Endothelial cell of umbilical vein (primary cell): Measurements from ENCODE around the gene BIRC5. TPM values are rescaled to one million over a fixed set of nuclear protein-coding genes. Genes with fewer than 3 reads are reported as not detected.

Source experiments
- BruUV-seq: library from RNA; stranded (reverse); fragments of 400-500 nt; replicated peaks from 2 replicates; lab custom pipeline; 2021; lab: Mats Ljungman, UMichigan
- CTCF ChIA-PET: fragments of 300-600, 350-600 bp; sonication (Branson Sonifier 250); formaldehyde crosslinking; loops from one replicate; lab custom pipeline; 2021; ENCODE audit warnings: antibody characterized with exemption, inconsistent platforms; lab: Charles Lee
- POLR2A ChIA-PET: fragments of 300-600, 350-600 bp; sonication (Branson Sonifier 250); formaldehyde crosslinking; loops from one replicate; lab custom pipeline; 2021; ENCODE audit warnings: antibody characterized with exemption, inconsistent platforms; lab: Charles Lee
- DNase-seq: peaks from one replicate; pipeline ENCODE4 v3.0.0-alpha.2; 2011; ENCODE audit warnings: low read depth, low spot score
- FAIRE-seq: peaks from 2 replicates; lab custom pipeline; 2011; peaks lifted over from hg19 to GRCh38; lab: Jason Lieb, UNC
- H2AFZ ChIP-seq: 2 replicates; pipeline ENCODE4 v1.6.0; 2012; ENCODE audit warnings: low read depth, low read length, control low read depth, inconsistent platforms
- H3K27ac ChIP-seq: 2 replicates; pipeline ENCODE4 v1.5.1; 2011; ENCODE audit warnings: low read depth, mild to moderate bottlenecking, control low read depth, low read length, moderate library complexity; ENCODE audit not compliant: insufficient read depth
- H3K27me3 ChIP-seq, 2 experiments: 2 replicates each; pipeline versions ENCODE4 v1.6.0 to v1.6.1; 2011; ENCODE audit warnings: low read length in 2 of 2, mixed read lengths in 1 of 2; ENCODE audit not compliant: control insufficient read depth in 2 of 2, insufficient read depth in 2 of 2
- H3K36me3 ChIP-seq, 2 experiments: 2 replicates in 1 of 2; 3 replicates in 1 of 2; pipeline ENCODE4 v1.5.1; 2011; ENCODE audit warnings: low read length in 2 of 2, mild to moderate bottlenecking in 1 of 2, moderate library complexity in 1 of 2; ENCODE audit not compliant: control insufficient read depth in 2 of 2, insufficient read depth in 2 of 2; ENCODE audit errors: extremely low read depth in 1 of 2
- H3K4me1 ChIP-seq: 3 replicates; pipeline ENCODE4 v1.5.1; 2011; ENCODE audit warnings: mild to moderate bottlenecking, low read length; ENCODE audit not compliant: control insufficient read depth, insufficient read depth; ENCODE audit errors: extremely low read depth
- H3K4me2 ChIP-seq: 2 replicates; pipeline ENCODE4 v1.6.1; 2011; ENCODE audit warnings: low read length, control low read depth, mixed read lengths; ENCODE audit not compliant: insufficient read depth
- H3K4me3 ChIP-seq, 3 experiments: fragments of 200-600 bp in 1 of 3; sonication (generic), shearing (Covaris generic) in 1 of 3; replicated peaks in 1 of 3; 2 replicates each; pipeline ENCODE4 v1.5.1; 2011 to 2016; ENCODE audit warnings: control low read depth in 3 of 3, low read length in 3 of 3, mild to moderate bottlenecking in 2 of 3, inconsistent platforms in 1 of 3, low read depth in 1 of 3, moderate library complexity in 1 of 3; ENCODE audit not compliant: insufficient read depth in 1 of 3
- H3K79me2 ChIP-seq: 2 replicates; pipeline ENCODE4 v1.6.0; 2012; ENCODE audit warnings: low read length, inconsistent platforms; ENCODE audit not compliant: control insufficient read depth, insufficient read depth
- H3K9ac ChIP-seq: replicated peaks from 2 replicates; pipeline ENCODE3; 2011; ENCODE audit warnings: low read length, control low read depth; ENCODE audit not compliant: insufficient read depth; ENCODE audit errors: extremely low read depth
- H3K9me1 ChIP-seq: replicated peaks from 3 replicates; pipeline ENCODE4 v1.6.0; 2011; ENCODE audit warnings: mild to moderate bottlenecking, low read length; ENCODE audit not compliant: control insufficient read depth, insufficient read depth; ENCODE audit errors: extremely low read depth
- H3K9me3 ChIP-seq: replicated peaks from 2 replicates; pipeline ENCODE4 v1.5.1; 2012; ENCODE audit warnings: low read length, inconsistent platforms; ENCODE audit not compliant: control insufficient read depth, insufficient read depth
- H4K20me1 ChIP-seq: replicated peaks from 2 replicates; pipeline ENCODE3; 2011; ENCODE audit warnings: mild to moderate bottlenecking, low read length; ENCODE audit not compliant: control insufficient read depth, insufficient read depth; ENCODE audit errors: extremely low read depth
- EZH2 ChIP-seq: IDR thresholded peaks from 2 replicates; pipeline ENCODE4 v1.6.1; 2012; ENCODE audit warnings: borderline replicate concordance, low read depth, mild to moderate bottlenecking, moderate library complexity, low read length, inconsistent platforms; ENCODE audit not compliant: severe bottlenecking
- FOS ChIP-seq: IDR thresholded peaks from 2 replicates; pipeline ENCODE4 v1.6.1; 2011; ENCODE audit warnings: mild to moderate bottlenecking, low read length, moderate library complexity, borderline replicate concordance; ENCODE audit not compliant: insufficient read depth
- GATA2 ChIP-seq: IDR thresholded peaks from 2 replicates; pipeline ENCODE4 v1.7.0; 2011; ENCODE audit warnings: low read depth, mild to moderate bottlenecking, moderate library complexity, mixed read lengths, low read length; ENCODE audit not compliant: insufficient read length, insufficient read depth
- JUN ChIP-seq: IDR thresholded peaks from 2 replicates; pipeline ENCODE4 v1.6.1; 2011; ENCODE audit warnings: borderline replicate concordance, low read depth; ENCODE audit not compliant: insufficient read length, insufficient read depth
- MYC ChIP-seq: IDR thresholded peaks from one replicate; pipeline ENCODE4 v1.6.1; 2011; ENCODE audit warnings: mild to moderate bottlenecking, low read depth, low read length
- POLR2A ChIP-seq: IDR thresholded peaks from 2 replicates; pipeline ENCODE4 v1.6.1; 2012; ENCODE audit warnings: low read depth, mild to moderate bottlenecking, control low read depth, low read length
- POLR2AphosphoS5 ChIP-seq: IDR thresholded peaks from 2 replicates; pipeline ENCODE4 v1.6.1; 2012; ENCODE audit warnings: low read depth, mild to moderate bottlenecking, control low read depth, low read length, moderate library complexity; ENCODE audit not compliant: insufficient read depth
- dilution Hi-C: fragments of 300-500 bp; cut with MboI; formaldehyde crosslinking; loops from one replicate; pipeline ENCODE4 v1.15.0; 2019; ENCODE audit warnings: low sequenced_read_pairs; ENCODE audit not compliant: extremely low pct_ligation_motif_present
- intact Hi-C: fragments of 100-400 bp; cut with micrococcal nuclease; formaldehyde crosslinking; loops from one replicate; pipeline ENCODE4 v1.10.0; 2022
- polyA plus RNA-seq, 4 experiments: library from polyadenylated mRNA; depleted of rRNA in 3 of 4; stranded (reverse) in 3 of 4; unstranded in 1 of 4; fragments of >200 nt; gene quantifications; 2 replicates each; pipeline versions ENCODE4 v1.2.1 to v1.2.3, GENCODE V29; 2011 to 2012; ENCODE audit warnings: missing spikeins in 1 of 4
- total RNA-seq: library from RNA; stranded (reverse); gene quantifications from 2 replicates; pipeline ENCODE4 v1.2.3, GENCODE V29; 2021
- TF ChIP-seq, protein P1 (sequence below), 2 donors: IDR thresholded peaks; 1 replicate in 1 of 2; 2 replicates in 1 of 2; pipeline ENCODE4 v1.5.1; 2011; ENCODE audit warnings: low read length in 2 of 2, mild to moderate bottlenecking in 2 of 2, moderate library complexity in 2 of 2, control low read depth in 1 of 2, inconsistent platforms in 1 of 2, low read depth in 1 of 2; ENCODE audit not compliant: insufficient read depth in 1 of 2; ENCODE audit errors: extremely low read depth in 1 of 2
- TF ChIP-seq, protein P2 (sequence below): IDR thresholded peaks from 2 replicates; pipeline ENCODE4 v1.6.1; 2011; ENCODE audit not compliant: insufficient read depth, insufficient read length

Gene BIRC5
- total and polyA plus RNA-seq, 2 donors (not counting 3 experiments of a cell fraction or from before 2014, with no cell fraction given), result 32.8 to 74.6 TPM

DNA sequence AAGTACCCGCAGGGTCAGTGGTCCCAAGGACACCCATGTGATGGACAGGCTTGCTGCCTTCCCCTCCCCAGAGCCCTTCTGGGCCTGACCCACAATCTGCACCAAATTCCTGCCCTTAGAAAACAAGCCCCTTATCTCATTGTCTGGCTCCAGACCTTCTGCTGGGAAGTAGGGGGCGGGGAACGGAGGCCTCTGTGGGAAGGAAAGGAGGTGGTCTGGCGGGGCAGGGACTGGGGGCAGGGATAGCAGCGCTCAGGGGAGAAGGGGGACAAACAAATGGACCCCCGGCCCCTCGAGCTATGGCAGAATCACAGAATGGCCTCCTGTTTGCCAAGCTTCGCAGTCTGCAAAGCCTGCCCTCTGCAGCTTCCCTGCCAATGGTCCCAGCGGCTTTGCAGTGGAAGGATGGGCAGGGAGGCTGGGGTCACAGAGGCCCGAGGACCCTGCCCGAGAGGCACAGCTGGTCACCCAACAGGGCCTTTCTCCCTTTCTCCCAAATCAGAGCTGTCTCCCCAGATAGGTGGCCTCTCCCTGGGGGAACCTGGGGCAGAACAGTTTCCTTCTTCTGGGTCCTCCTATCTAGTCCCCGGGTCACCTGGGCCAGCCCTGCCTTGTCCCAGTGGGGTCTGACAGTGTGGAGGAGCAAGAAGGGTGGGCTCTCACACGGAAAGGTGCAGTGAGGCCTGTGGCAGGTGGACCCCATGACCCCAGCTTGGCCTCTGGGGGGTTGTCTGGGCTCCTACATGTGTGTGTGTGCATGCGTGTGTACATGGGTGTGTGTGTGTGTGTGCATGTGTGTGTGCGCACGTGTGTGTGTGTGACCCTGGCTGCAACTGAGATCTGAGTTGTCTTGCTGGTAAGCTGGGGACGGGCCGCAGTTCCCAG lies 42.9 kb downstream of the BIRC5 start:
- H4K20me1 ChIP-seq, result no peaks in the 10 kb centered on the region
- dilution Hi-C loops, result no loop called here

More for the DNA sequence above, 42.9 kb downstream of the BIRC5 start:
- Histone ChIP-seq H3K9ac (no peak overlapping the region), H3K9me1 (no peaks in the 10 kb centered on the region), H2AFZ (no peak overlapping the region), H3K4me2 (no peak overlapping the region), H3K36me3 (no peaks in the 10 kb centered on the region), H3K4me1 (peaks cover 9% of the 10 kb centered on the region), H3K79me2 (no peaks in the 10 kb centered on the region), H3K4me3 (no peak overlapping the region), H3K27me3 (no peaks in the 10 kb centered on the region), H3K27ac (no peak overlapping the region), H3K9me3 (no peaks in the 10 kb centered on the region)
- TF ChIP-seq FOS (no peak), POLR2AphosphoS5 (no peak), EZH2 (no peak), JUN (no peak), MYC (no peak), POLR2A (no peak), GATA2 (no peak)
- TF ChIP-seq, protein P1, sequence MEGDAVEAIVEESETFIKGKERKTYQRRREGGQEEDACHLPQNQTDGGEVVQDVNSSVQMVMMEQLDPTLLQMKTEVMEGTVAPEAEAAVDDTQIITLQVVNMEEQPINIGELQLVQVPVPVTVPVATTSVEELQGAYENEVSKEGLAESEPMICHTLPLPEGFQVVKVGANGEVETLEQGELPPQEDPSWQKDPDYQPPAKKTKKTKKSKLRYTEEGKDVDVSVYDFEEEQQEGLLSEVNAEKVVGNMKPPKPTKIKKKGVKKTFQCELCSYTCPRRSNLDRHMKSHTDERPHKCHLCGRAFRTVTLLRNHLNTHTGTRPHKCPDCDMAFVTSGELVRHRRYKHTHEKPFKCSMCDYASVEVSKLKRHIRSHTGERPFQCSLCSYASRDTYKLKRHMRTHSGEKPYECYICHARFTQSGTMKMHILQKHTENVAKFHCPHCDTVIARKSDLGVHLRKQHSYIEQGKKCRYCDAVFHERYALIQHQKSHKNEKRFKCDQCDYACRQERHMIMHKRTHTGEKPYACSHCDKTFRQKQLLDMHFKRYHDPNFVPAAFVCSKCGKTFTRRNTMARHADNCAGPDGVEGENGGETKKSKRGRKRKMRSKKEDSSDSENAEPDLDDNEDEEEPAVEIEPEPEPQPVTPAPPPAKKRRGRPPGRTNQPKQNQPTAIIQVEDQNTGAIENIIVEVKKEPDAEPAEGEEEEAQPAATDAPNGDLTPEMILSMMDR (IDR thresholded peaks at IDR 0.05; ENCODE audit: extremely low read depth in 1 of 2, insufficient read depth in 1 of 2, low read depth in 1 of 2, low read length in 2 of 2), result no peak
- TF ChIP-seq, protein P2, sequence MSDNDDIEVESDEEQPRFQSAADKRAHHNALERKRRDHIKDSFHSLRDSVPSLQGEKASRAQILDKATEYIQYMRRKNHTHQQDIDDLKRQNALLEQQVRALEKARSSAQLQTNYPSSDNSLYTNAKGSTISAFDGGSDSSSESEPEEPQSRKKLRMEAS, result no peak
- FAIRE-seq (no peak), DNase-seq (peak; percentile 45)
- no TSS peak for BruUV-seq
- intact Hi-C loops, result loop anchor here (10.0 kb wide), 1 partner anchor 448 kb away; no protein-coding TSS in a partner anchor
- POLR2A ChIA-PET, result interaction anchor here (0.5 kb wide), 1 partner anchor 63 kb away, joined by 3 read pairs; no protein-coding TSS in a partner anchor
- CTCF ChIA-PET, result interaction anchor here (1.1 to 2.0 kb wide), 2 partner anchors 12 to 165 kb away, joined by 4 to 11 read pairs; no protein-coding TSS in a partner anchor
